Measurements from ENCODE around the gene STUB1. TPM values are rescaled to one million over a fixed set of nuclear protein-coding genes. Genes with fewer than 3 reads are reported as not detected.

Gene STUB1
- total and polyA plus RNA-seq, 10 of the 15 experiments (the other 5 are each of a cell fraction or from before 2014, with no cell fraction given) = 4.2 to 136 (median 67.1) TPM

- no peak for TF ChIP-seq ZNF592 (IDR thresholded peaks at IDR 0.05)
- no peak for TF ChIP-seq KDM1A (IDR thresholded peaks at IDR 0.05; ENCODE audit: borderline replicate concordance)
- TF ChIP-seq E2F8 (IDR thresholded peaks at IDR 0.05; ENCODE audit: low read depth, partially characterized antibody) = no peak
- no peak for TF ChIP-seq PRDM15 (CRISPR knock-in tag; IDR thresholded peaks at IDR 0.05)
- TF ChIP-seq CHD1 (IDR thresholded peaks at IDR 0.05; ENCODE audit: low read depth, low read length) = no peak
- no peak for TF ChIP-seq HCFC1 (IDR thresholded peaks at IDR 0.05; ENCODE audit: low read length)
- no peak for TF ChIP-seq MEF2B (IDR thresholded peaks at IDR 0.05; ENCODE audit: partially characterized antibody, poor library complexity, severe bottlenecking)
Observed at GRCh38 chr16:657487-657886, 22.7 kb upstream of the STUB1 start (continued).
